ENCODE measurements around the gene ALDH1A3.
"Not testable (repeated sequence)": the region's sequence is repeated elsewhere in the genome, so short reads cannot be mapped to it uniquely, and the experiment has no call there.

- not testable (repeated sequence) for TF ChIP-seq CTCF (conservative IDR thresholded peaks at IDR 0.05; ENCODE audit: low read depth in 2 of 2); STAT1 (IDR thresholded peaks at IDR 0.05; ENCODE audit: unreplicated experiment)
Observed at GRCh38 chr15:100851428-100852015, 28.1 kb upstream of the ALDH1A3 start.
